NCI-H446 treated with DMSO at 0.1 percent for 48 hours (cell line): Measurements from ENCODE around the gene ATF7IP2.
"Not testable (repeated sequence)": the region's sequence is repeated elsewhere in the genome, so short reads cannot be mapped to it uniquely, and the experiment has no call there.

Experiments
- DNase-seq: peaks from one replicate; lab custom pipeline; 2025; lab: John Stamatoyannopoulos, UW

ATF7IP2 gene

GRCh38 chr16:10376229-10376628, 9.6 kb upstream of the ATF7IP2 start:
- no peak for DNase-seq

GRCh38 chr16:10383626-10384025, 2.2 kb upstream of the ATF7IP2 start:
- DNase-seq = no peak

GRCh38 chr16:10386517-10387100, 748 bp downstream of the ATF7IP2 start:
- DNase-seq = no peak

GRCh38 chr16:10387188-10387617, 1.3 kb downstream of the ATF7IP2 start:
- no peak for DNase-seq

GRCh38 chr16:10388988-10389387, 3.1 kb downstream of the ATF7IP2 start:
- DNase-seq = no peak

- DNase-seq = no peak
These were observed 4.5 kb downstream of the ATF7IP2 start for GRCh38 chr16:10390330-10390729.

- DNase-seq = no peak
These were observed 5.0 kb downstream of the ATF7IP2 start for GRCh38 chr16:10390867-10391266.

GRCh38 chr16:10391339-10391738, 5.5 kb downstream of the ATF7IP2 start:
- DNase-seq = no peak

GRCh38 chr16:10402975-10403374, 17.1 kb downstream of the ATF7IP2 start:
- no peak for DNase-seq

GRCh38 chr16:10405386-10405939, 19.6 kb downstream of the ATF7IP2 start:
- no peak for DNase-seq

GRCh38 chr16:10408824-10409381, 23.0 kb downstream of the ATF7IP2 start:
- DNase-seq = no peak

GRCh38 chr16:10409713-10410112, 23.9 kb downstream of the ATF7IP2 start:
- DNase-seq = not testable (repeated sequence)

- no peak for DNase-seq
These were observed 24.6 kb downstream of the ATF7IP2 start for GRCh38 chr16:10410469-10410868.

GRCh38 chr16:10412935-10413601, 27.2 kb downstream of the ATF7IP2 start:
- DNase-seq = no peak

- not testable (repeated sequence) for DNase-seq
These were observed 32.3 kb downstream of the ATF7IP2 start for GRCh38 chr16:10418204-10418603.

- no peak for DNase-seq
These were observed 33.8 kb downstream of the ATF7IP2 start for GRCh38 chr16:10419701-10420100.

- DNase-seq = no peak
These were observed 35.7 kb downstream of the ATF7IP2 start for GRCh38 chr16:10421596-10421995.

- no peak for DNase-seq
These were observed 42.7 kb downstream of the ATF7IP2 start for GRCh38 chr16:10428433-10429168.

- DNase-seq = not testable (repeated sequence)
These were observed 43.6 kb downstream of the ATF7IP2 start for GRCh38 chr16:10429299-10429969.

- DNase-seq = no peak
These were observed 55.9 kb downstream of the ATF7IP2 start for GRCh38 chr16:10441726-10442125.

- DNase-seq = no peak
These were observed 61.4 kb downstream of the ATF7IP2 start for GRCh38 chr16:10447289-10447688.
